HL-60/S4 treated with retinoic acid at 250 ng/mL for 4 days and 3 days (cell line): ENCODE results near the gene ALX4.

ENCODE experiments used
- in situ Hi-C: fragments of 300-500 bp; cut with MboI; formaldehyde crosslinking; loops from 2 replicates; pipeline ENCODE4 v1.7.0; 2022; ENCODE audit warnings: low sequenced_read_pairs

Gene ALX4

GRCh38 chr11:44309478-44310205 lies at the start of gene ALX4:
Gene ALX4, minus strand, starts transcription at chr11:44310139. Its CDS starts 77 bp downstream, at chr11:44310062.
- in situ Hi-C loops = no loop called here

GRCh38 chr11:44359162-44359561 lies 49.2 kb upstream of the ALX4 start:
- in situ Hi-C loops = no loop called here

DNA sequence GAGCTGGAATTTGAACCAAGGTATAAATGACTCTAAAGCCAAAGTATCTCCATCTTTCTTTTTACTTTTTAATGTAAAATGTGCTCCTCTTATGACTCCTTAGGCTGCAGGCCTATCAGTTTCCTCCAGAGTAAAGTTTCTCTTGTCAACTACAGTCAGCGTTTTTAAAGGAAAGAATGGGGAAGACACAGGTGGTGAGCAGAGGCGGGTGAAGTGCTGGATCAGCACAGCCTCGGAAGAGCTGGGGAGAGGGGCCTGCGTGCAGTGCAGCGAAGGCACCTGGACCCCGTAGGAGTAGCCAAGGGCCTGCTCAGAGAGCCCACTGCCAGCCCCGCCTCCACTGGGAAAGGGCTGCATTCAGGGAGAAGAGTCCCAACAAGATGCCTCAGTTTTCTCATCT lies 48.8 kb upstream of the ALX4 start:
- in situ Hi-C loops = no loop called here

- in situ Hi-C loops = no loop called here
Measured at GRCh38 chr11:44357711-44358110, 47.8 kb upstream of the ALX4 start.

DNA sequence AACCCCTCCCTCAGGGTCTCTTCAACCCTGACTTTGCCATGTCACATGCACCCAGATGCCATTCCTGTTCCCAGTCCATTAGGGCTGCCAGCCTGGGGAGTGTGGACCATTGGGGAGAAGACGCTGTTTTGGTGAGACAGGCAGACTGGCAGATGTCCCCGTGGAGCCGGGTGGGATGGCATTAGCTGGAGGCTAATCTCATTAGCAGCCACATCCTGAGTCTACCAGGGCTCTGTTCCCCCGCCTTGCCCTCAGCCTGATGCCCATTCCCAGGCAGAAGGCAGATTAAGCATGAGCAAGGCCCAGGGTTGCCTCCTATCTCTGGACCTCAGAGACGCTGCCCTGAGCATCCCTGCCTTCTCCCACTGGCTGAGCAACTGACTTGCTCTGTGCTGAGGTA lies 46.4 kb upstream of the ALX4 start:
- in situ Hi-C loops = no loop called here

GRCh38 chr11:44351898-44352498 lies 42.1 kb upstream of the ALX4 start:
- in situ Hi-C loops = no loop called here

DNA sequence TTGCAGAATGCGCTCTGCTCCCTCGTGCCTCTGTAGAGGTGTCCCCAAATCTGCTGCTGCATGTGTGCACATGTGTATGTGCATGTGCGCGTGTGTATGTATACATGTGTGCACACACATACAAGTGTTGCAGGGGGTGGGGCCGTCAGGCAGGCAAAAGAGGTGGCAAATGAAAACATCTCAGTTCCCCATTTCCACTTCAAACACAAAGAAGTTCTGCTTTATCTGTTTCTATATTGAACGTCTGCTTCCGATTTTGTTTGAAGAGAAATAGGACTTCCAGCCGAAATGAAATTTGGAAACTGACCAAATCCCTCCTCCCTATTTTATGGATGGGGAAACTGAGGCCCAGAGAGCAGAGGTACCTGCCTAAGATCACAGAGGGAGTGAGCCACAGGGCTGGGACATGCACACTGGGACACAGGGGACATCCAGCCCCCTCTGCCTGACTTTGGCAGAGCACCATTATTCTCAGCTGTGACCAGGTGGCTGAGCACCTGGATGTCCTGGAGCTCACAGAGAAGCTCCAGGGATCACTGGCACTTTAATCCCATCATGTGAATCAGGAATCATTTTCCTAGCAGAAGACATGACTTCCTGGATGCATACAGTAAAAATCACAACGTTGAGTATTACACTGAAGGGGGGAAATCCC lies 41.2 kb upstream of the ALX4 start:
- in situ Hi-C loops = no loop called here

DNA sequence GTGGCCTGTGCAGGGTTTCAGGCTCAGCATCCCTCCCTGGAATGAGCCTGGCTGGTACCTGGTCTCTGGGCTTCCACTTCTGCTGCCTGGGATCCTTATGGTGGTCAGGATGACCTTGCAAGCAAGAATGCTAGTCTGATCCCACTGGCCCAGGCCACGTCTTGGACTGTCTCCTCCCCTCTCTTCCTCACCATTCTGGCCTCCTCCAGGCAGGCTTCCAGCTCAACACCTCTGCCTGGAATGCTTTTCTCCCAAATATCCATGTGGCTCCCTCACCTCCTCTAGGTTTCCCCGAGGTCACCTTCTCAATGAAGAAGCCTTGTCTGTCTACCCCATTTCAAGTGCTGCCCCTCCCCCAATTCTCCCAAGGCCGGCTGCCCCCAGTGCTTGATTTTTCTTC lies 39.4 kb upstream of the ALX4 start:
- in situ Hi-C loops = no loop called here

GRCh38 chr11:44348721-44349120 lies 38.8 kb upstream of the ALX4 start:
- in situ Hi-C loops = no loop called here

DNA sequence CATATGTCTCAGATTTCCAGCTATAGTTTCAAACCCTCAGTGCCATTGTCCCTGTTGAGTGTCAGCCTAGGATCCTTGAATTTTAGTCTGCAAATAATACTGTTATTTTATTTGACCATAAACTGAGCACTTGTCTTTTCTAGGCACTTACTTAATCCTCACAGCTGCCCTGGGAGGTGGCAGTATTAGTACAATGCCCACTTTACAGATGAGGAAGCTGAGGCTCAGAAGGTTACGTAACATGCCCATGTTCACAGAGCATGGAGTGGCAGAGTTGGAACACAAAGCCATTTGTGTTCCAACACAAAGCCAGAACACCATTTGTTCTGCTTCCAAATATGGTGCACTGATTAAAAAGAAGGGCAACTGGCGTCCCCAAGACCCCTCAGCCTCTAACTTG lies 38.2 kb upstream of the ALX4 start:
- in situ Hi-C loops = no loop called here

DNA sequence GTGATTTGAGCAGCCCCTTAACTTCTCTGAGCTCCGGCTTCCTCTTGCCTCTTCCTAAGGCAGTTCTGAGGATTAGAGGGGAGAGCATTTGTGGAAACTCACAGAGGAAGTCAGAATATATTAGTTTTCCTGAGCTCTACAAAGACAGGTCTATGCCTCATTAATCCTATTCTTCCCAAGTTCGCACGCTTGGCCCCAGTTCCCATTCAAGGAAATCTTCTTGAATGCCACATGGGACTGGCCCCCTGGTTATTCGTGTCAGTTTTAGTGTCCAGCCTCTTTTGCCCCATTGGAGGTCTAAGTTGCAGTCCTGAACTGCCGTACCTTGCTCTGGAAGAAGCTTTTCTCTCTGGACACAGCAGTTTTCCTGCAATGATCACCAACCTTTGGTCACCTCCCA lies 37.6 kb upstream of the ALX4 start:
- in situ Hi-C loops = no loop called here

- in situ Hi-C loops = no loop called here
Measured at GRCh38 chr11:44346983-44347382, 37.0 kb upstream of the ALX4 start.

GRCh38 chr11:44345781-44346180 lies 35.8 kb upstream of the ALX4 start:
- in situ Hi-C loops = no loop called here

DNA sequence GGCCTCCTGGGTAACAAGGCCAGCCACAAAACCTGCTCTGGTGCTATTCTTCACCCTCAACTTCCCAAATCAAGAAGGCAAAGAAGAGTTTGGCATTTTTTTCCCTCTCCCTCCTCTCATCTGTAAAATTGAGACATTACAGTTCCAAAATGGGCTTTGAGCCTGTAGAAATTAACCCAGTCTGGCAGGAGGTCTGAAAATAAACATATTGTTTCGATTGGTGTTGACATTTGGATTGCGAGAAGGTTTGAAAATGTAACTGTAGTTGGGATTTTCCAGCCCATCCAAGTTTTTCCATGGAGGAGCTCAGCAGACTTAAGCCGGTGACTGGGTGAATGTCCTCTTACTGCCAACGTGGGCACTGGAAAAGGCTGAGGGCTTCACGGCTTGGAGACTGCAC lies 35.0 kb upstream of the ALX4 start:
- in situ Hi-C loops = no loop called here

DNA sequence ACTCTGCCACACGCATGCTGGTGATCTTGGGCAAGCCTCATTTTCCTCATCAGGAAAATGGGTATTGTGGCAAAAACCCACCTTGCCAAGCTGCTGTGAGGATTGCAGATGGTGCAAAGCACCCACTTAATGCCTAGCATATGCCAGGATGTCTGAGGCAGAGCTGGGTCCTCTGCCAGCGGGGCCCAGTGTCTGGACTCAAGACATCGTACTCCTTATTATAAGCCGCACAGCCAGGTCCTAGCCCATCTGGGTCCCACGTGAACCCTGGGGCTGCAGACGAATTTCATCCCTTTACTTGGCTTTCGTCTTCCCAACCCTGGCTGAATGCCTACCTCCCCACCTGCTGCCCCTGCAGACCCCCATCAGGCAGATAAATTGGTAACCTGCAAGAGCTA lies 34.5 kb upstream of the ALX4 start:
- in situ Hi-C loops = no loop called here

DNA sequence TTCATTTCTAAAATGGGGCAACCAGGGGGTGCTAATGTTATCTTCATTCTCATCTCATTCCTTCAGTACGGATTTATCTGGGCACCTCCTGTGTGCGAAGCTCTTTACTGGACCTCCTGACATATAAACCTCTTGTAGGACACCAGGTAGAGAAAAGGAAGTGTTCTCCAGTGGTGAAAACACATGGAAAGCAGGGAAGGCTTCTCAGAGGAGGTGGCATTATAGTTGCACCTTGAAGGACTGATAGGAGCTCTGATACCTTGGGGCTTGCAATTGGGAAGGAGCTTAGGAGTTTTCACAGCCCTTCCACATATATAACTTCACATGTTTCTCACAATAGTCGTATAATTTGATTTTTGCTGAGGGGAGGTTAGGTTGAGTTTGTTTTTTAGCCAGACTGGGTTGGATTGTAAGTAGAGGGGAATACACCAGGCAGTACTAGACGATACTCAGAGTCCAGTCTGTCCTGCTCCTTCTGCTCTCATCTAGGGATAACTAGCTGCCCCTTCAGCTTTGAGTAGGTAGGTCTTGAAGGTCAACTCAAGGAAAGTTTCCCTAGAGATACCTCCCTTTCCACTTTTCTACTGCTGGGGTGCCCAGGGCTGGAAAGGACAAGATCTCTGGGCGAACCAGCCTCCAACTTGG lies 34.0 kb upstream of the ALX4 start:
- in situ Hi-C loops = no loop called here

- in situ Hi-C loops = no loop called here
Measured at GRCh38 chr11:44342616-44343015, 32.7 kb upstream of the ALX4 start.

GRCh38 chr11:44340656-44341055 lies 30.7 kb upstream of the ALX4 start:
- in situ Hi-C loops = no loop called here

GRCh38 chr11:44339530-44339883 lies 29.6 kb upstream of the ALX4 start:
- in situ Hi-C loops = no loop called here

- in situ Hi-C loops = no loop called here
Measured at GRCh38 chr11:44338698-44339529, 29.0 kb upstream of the ALX4 start.

DNA sequence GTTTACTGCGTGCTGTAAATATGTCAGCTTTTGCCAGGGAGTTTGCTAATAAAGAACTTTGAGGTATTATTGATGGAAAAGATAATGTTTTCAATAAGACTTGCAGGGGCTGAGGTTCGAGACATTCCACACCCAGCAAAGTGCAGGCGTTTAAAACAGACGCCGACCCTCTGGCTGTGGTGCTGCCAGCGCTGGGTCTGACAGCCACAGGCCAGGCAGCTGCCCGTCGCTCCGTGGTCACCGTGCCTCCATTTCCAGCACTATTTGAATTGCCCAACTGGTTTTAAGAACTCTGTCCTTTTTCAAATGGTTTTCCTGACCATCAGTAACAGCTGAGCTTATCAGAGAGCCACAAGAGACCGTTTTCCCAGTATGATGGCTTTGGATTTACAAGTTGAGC lies 28.1 kb upstream of the ALX4 start:
- in situ Hi-C loops = no loop called here
